SU-DHL-6 (cell line): Measurements from ENCODE around the gene INPP4B.
"Not testable (repeated sequence)": the region's sequence is repeated elsewhere in the genome, so short reads cannot be mapped to it uniquely, and the experiment has no call there.

Source experiments
- H2AFZ ChIP-seq: fragments of 200-600 bp; sonication (generic); 2 replicates; pipeline ENCODE4 v1.6.1; 2014; ENCODE audit warnings: low read depth, mild to moderate bottlenecking, moderate library complexity, mixed read lengths, antibody characterized with exemption, low read length; ENCODE audit not compliant: severe bottlenecking
- H3F3A ChIP-seq: fragments of 200-600 bp; shearing (Covaris generic); 2 replicates; pipeline ENCODE4 v1.6.0; 2016; ENCODE audit warnings: antibody characterized with exemption, mild to moderate bottlenecking; ENCODE audit not compliant: insufficient read depth
- H3K27ac ChIP-seq: fragments of 200-600 bp; sonication (generic); 2 replicates; pipeline ENCODE4 v1.5.1; 2016; ENCODE audit warnings: low read depth, mild to moderate bottlenecking, low read length, moderate library complexity, mixed read lengths
- H3K27me3 ChIP-seq: fragments of 200-600 bp; sonication (generic), shearing (Covaris generic); 2 replicates; pipeline ENCODE4 v1.6.0; 2014; ENCODE audit warnings: mild to moderate bottlenecking, low read length
- H3K36me3 ChIP-seq: fragments of 200-600 bp; sonication (generic); 2 replicates; pipeline ENCODE4 v1.6.1; 2014; ENCODE audit warnings: mild to moderate bottlenecking, low read length, mixed read lengths
- H3K4me2 ChIP-seq: fragments of 300-600, 200-600 bp; shearing (Covaris generic), sonication (generic); 2 replicates; pipeline ENCODE4 v1.6.0; 2014; ENCODE audit warnings: low read length, low read depth, mild to moderate bottlenecking; ENCODE audit not compliant: poor library complexity, severe bottlenecking
- H3K4me3 ChIP-seq: fragments of 200-600 bp; sonication (generic); 2 replicates; pipeline ENCODE4 v1.5.1; 2014; ENCODE audit warnings: antibody characterized with exemption, low read length, mild to moderate bottlenecking, mixed read lengths; ENCODE audit not compliant: insufficient read depth, poor library complexity, severe bottlenecking
- H3K79me2 ChIP-seq: fragments of 200-600 bp; sonication (generic); 2 replicates; pipeline ENCODE4 v1.6.1; 2014; ENCODE audit warnings: mild to moderate bottlenecking, low read length, moderate library complexity; ENCODE audit not compliant: insufficient read depth
- H3K9ac ChIP-seq: fragments of 200-600 bp; sonication (generic); 2 replicates; pipeline ENCODE4 v1.7.0; 2014; ENCODE audit warnings: mild to moderate bottlenecking, low read length
- H3K9me2 ChIP-seq: fragments of 200-600 bp; sonication (generic); replicated peaks from 2 replicates; pipeline ENCODE4 v1.6.1; 2014; ENCODE audit warnings: low read length; ENCODE audit not compliant: insufficient read depth
- H3K9me3 ChIP-seq: fragments of 200-600 bp; sonication (generic); 2 replicates; pipeline ENCODE4 v1.6.1; 2014; ENCODE audit warnings: low read length, mixed read lengths; ENCODE audit not compliant: insufficient read depth
- H4K20me1 ChIP-seq: fragments of 200-600 bp; sonication (generic); 2 replicates; pipeline ENCODE4 v1.6.1; 2014; ENCODE audit warnings: low read depth, mild to moderate bottlenecking, antibody characterized with exemption, low read length, moderate library complexity, mixed read lengths
- EZH2phosphoT487 ChIP-seq: fragments of 200-600 bp; sonication (generic), shearing (Covaris generic); conservative IDR thresholded peaks from 2 replicates; pipeline ENCODE4 v1.6.1; 2018; ENCODE audit warnings: mild to moderate bottlenecking, antibody characterized with exemption, low read length, moderate library complexity, mixed read lengths
- TF ChIP-seq, protein P1 (sequence below): fragments of 200-600 bp; sonication (generic); IDR thresholded peaks from one replicate; pipeline ENCODE4 v1.5.1; 2017; ENCODE audit warnings: antibody characterized with exemption, mild to moderate bottlenecking, low read length, moderate library complexity; ENCODE audit not compliant: insufficient read depth, poor library complexity, severe bottlenecking

Gene INPP4B

GRCh38 chr4:142509881-142510280 lies 336.2 kb downstream of the INPP4B start:
- Histone ChIP-seq H3K36me3 (no peaks in the 10 kb centered on the region), H3K79me2 (no peaks in the 10 kb centered on the region), H3K4me2 (no peak overlapping the region), H3F3A (no peaks in the 10 kb centered on the region), H3K9ac (no peak overlapping the region), H3K4me3 (no peak overlapping the region), H4K20me1 (no peaks in the 10 kb centered on the region), H3K27ac (no peak overlapping the region), H3K27me3 (no peaks in the 10 kb centered on the region), H3K9me3 (no peaks in the 10 kb centered on the region), H3K9me2 (no peaks in the 10 kb centered on the region), H2AFZ (no peak overlapping the region)
- TF ChIP-seq, protein P1, sequence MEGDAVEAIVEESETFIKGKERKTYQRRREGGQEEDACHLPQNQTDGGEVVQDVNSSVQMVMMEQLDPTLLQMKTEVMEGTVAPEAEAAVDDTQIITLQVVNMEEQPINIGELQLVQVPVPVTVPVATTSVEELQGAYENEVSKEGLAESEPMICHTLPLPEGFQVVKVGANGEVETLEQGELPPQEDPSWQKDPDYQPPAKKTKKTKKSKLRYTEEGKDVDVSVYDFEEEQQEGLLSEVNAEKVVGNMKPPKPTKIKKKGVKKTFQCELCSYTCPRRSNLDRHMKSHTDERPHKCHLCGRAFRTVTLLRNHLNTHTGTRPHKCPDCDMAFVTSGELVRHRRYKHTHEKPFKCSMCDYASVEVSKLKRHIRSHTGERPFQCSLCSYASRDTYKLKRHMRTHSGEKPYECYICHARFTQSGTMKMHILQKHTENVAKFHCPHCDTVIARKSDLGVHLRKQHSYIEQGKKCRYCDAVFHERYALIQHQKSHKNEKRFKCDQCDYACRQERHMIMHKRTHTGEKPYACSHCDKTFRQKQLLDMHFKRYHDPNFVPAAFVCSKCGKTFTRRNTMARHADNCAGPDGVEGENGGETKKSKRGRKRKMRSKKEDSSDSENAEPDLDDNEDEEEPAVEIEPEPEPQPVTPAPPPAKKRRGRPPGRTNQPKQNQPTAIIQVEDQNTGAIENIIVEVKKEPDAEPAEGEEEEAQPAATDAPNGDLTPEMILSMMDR = no peak
- TF ChIP-seq EZH2phosphoT487 = no peak

GRCh38 chr4:142509381-142509780 lies 336.7 kb downstream of the INPP4B start:
- H3K36me3 ChIP-seq, H3F3A ChIP-seq, H3K27ac ChIP-seq, H3K27me3 ChIP-seq, H2AFZ ChIP-seq, H3K4me3 ChIP-seq, H3K9me2 ChIP-seq, H3K79me2 ChIP-seq, H3K9me3 ChIP-seq, H3K4me2 ChIP-seq, H3K9ac ChIP-seq, H4K20me1 ChIP-seq: not testable (repeated sequence)

DNA sequence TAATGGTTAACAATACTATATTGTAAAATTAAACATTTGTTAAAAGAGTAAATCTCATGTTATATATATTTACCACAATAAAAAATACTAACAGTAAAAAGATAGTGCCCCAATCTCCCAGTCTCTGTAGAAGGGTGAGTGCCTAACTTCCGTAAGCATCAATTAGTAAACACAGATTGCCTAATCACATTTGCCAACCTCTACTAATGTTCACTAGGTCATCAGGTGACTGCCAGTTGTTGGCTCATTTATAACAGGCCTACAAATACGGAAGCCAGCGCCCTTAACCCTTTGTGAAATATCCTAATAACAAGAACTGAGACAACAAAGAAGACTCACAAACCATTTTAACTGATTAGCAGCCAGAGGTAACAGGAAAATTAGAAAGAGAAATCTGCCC lies 345.1 kb downstream of the INPP4B start:
- TF ChIP-seq, protein P1 = no peak
- TF ChIP-seq EZH2phosphoT487 = no peak
- Histone ChIP-seq H3K4me2 (no peak overlapping the region), H3K79me2 (no peaks in the 10 kb centered on the region), H3K4me3 (no peak overlapping the region), H3F3A (no peaks in the 10 kb centered on the region), H3K9ac (no peak overlapping the region), H3K27ac (no peak overlapping the region), H3K9me2 (no peaks in the 10 kb centered on the region), H3K9me3 (no peaks in the 10 kb centered on the region), H2AFZ (no peak overlapping the region), H4K20me1 (no peaks in the 10 kb centered on the region), H3K36me3 (no peaks in the 10 kb centered on the region), H3K27me3 (no peaks in the 10 kb centered on the region)

DNA sequence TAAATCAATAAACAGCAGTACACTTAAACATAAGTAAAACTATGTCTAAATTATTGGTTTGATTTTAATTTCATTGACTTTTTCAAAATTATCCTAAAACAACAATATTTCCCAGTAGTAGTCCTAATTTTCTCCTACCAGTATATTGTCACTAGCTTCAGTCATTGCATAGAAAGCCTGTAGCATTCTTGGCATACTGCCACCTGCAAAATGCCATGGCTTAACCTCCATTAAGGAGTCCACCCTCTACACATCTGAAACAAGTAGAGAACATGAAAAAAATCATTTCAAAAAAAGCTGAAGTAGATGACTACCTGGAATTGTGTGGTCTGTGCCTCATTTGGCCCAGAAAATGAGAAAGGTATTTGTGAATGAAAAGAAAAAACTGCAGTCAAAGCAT lies 348.5 kb downstream of the INPP4B start:
- no peaks in the 10 kb centered on the region for H3K9me3 ChIP-seq
- no peak overlapping the region for H3K4me3 ChIP-seq
- H3K36me3 ChIP-seq = no peaks in the 10 kb centered on the region
- no peaks in the 10 kb centered on the region for H3K79me2 ChIP-seq
- TF ChIP-seq, protein P1 = no peak
- no peak for TF ChIP-seq EZH2phosphoT487
- H2AFZ ChIP-seq = no peak overlapping the region
- H3K27me3 ChIP-seq = no peaks in the 10 kb centered on the region
- H3K27ac ChIP-seq = no peak overlapping the region
- H3K9ac ChIP-seq = no peak overlapping the region
- H3K9me2 ChIP-seq = no peaks in the 10 kb centered on the region
- H4K20me1 ChIP-seq = no peaks in the 10 kb centered on the region
- H3F3A ChIP-seq = no peaks in the 10 kb centered on the region
- H3K4me2 ChIP-seq = no peak overlapping the region
